ENCODE results near the gene S100A7A.
"Not testable (repeated sequence)": the region's sequence is repeated elsewhere in the genome, so short reads cannot be mapped to it uniquely, and the experiment has no call there.

Gene S100A7A

DNA sequence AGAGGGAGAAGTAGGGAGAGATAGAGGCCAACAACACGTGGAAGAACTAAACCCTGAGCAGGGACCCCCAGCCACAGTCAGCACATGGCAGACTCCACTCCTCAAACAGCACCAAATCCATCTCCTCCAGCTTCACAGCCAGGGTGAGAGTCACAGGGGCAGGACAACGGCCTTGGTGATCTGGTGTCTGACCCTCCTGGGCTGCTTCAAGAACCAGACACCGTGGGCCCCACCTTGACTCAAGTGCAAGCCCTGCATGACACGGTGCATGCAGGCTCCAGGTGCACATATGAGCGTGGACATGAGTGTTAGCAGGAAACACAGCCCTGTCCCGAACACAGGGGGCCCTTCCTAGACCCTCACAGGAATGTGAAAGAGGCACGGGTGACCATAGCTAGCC is 22.3 kb downstream of the S100A7A start:
- TF ChIP-seq, protein P1, sequence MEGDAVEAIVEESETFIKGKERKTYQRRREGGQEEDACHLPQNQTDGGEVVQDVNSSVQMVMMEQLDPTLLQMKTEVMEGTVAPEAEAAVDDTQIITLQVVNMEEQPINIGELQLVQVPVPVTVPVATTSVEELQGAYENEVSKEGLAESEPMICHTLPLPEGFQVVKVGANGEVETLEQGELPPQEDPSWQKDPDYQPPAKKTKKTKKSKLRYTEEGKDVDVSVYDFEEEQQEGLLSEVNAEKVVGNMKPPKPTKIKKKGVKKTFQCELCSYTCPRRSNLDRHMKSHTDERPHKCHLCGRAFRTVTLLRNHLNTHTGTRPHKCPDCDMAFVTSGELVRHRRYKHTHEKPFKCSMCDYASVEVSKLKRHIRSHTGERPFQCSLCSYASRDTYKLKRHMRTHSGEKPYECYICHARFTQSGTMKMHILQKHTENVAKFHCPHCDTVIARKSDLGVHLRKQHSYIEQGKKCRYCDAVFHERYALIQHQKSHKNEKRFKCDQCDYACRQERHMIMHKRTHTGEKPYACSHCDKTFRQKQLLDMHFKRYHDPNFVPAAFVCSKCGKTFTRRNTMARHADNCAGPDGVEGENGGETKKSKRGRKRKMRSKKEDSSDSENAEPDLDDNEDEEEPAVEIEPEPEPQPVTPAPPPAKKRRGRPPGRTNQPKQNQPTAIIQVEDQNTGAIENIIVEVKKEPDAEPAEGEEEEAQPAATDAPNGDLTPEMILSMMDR (conservative IDR thresholded peaks at IDR 0.05; ENCODE audit: low read depth, low read length), result no peak
- no peak overlapping the region for H3K4me3 ChIP-seq (ENCODE audit: low read depth, low read length)
- DNase-seq (ENCODE audit: low read depth), result no peak

- TF ChIP-seq, protein P1 (conservative IDR thresholded peaks at IDR 0.05; ENCODE audit: low read depth, low read length), result no peak
- no peak for DNase-seq (ENCODE audit: low read depth)
- no peak overlapping the region for H3K4me3 ChIP-seq (ENCODE audit: low read depth, low read length)
These were observed 23.0 kb downstream of the S100A7A start for GRCh38 chr1:153439273-153439672.

DNA sequence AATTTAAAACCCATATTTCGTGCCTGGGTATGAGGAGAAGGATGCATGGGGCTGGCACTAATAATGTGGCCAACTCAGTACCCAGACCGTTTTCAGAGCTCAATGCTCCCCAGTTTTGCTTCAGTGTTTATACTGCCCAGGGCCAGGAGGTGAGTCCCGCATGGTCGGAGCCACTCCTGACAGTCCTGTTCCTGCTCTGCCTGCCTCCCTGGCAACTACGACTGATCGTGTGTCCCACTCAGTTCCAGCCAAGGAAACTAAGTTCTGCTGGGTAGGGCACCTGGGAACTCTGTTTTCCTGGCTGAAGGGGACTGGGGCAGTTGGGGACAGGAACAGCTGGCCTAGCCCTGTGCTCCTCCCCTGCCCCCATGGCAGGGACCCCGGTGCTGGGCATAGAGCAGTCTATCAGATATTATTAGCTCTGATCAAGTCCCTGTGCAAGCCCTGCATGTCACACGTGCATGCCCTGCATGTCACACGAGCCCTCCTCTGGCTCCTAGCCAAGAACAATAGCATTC is 25.0 kb downstream of the S100A7A start:
- no peak for DNase-seq (ENCODE audit: low read depth)
- no peak overlapping the region for H3K4me3 ChIP-seq (ENCODE audit: low read depth, low read length)
- TF ChIP-seq, protein P1 (conservative IDR thresholded peaks at IDR 0.05; ENCODE audit: low read depth, low read length), result no peak

- H3K4me3 ChIP-seq (ENCODE audit: low read depth, low read length), result no peak overlapping the region
- TF ChIP-seq, protein P1 (conservative IDR thresholded peaks at IDR 0.05; ENCODE audit: low read depth, low read length), result no peak
- no peak for DNase-seq (ENCODE audit: low read depth)
These were observed 27.2 kb downstream of the S100A7A start for GRCh38 chr1:153443486-153443885.

DNA sequence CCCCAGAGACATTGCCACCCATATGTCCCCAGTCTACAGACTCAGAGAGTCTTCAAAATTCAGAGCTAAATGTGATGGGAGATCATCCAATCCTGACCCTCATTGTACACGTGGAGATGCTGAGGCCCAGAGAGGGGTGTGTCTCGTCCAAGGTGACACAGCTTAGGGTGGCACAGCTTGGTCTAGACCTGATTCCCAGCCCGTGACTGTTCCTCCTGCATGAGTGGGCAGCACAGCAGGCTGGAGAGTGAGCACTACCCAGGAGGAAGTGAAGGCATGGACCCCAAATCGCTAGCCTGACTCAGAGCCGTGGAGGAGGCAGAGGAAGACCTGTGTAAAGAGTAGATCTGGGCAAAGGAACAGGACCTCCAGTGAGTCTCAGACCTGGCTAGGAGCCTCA is 27.8 kb downstream of the S100A7A start:
- TF ChIP-seq, protein P1 (conservative IDR thresholded peaks at IDR 0.05; ENCODE audit: low read depth, low read length), result no peak
- DNase-seq (ENCODE audit: low read depth), result no peak
- H3K4me3 ChIP-seq (ENCODE audit: low read depth, low read length), result no peak overlapping the region

DNA sequence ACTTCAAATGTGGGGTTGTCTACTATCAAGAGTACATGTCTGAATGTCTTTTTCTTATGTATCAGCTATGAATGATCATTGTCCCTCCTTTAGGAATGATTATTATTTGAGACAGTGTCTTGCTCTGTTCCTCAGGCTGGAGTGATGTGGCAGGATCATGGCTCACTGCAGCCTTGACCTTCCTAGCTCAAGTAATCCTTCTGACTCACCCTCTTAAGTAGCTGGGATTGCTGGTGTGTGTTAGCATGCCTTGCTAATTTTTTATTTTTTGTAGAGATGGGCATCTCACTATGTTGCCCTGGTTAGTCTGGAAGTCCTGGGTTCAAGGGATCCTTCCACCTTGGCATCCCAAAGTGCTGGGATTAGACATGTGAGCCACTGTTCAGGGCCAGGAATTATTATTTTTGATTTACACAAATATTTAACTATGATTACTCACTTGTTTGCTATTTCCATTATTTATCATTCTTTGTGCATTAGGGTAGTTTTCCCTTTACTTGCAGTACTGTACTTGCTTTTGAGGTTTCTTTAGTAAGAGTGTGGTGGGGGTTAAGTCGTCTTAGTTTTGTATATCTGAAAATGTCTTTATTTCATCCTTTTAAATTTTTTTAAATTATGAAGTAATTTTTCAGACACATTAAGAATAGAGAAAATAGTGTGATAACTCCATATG is 31.3 kb downstream of the S100A7A start:
- H3K4me3 ChIP-seq (ENCODE audit: low read depth, low read length), result no peak overlapping the region
- TF ChIP-seq, protein P1 (conservative IDR thresholded peaks at IDR 0.05; ENCODE audit: low read depth, low read length), result no peak
- peak; percentile 46 for DNase-seq (ENCODE audit: low read depth)

GRCh38 chr1:153448851-153449250 is 32.5 kb downstream of the S100A7A start:
- H3K4me3 ChIP-seq (ENCODE audit: low read depth, low read length); DNase-seq (ENCODE audit: low read depth): not testable (repeated sequence)

All from choroid plexus epithelial cell (primary cell).